Endothelial cell of umbilical vein (primary cell): ENCODE results near the gene ISLR. TPM values are rescaled to one million over a fixed set of nuclear protein-coding genes. Genes with fewer than 3 reads are reported as not detected.

ENCODE experiments used
- BruUV-seq: library from RNA; stranded (reverse); fragments of 400-500 nt; replicated peaks from 2 replicates; lab custom pipeline; 2021; lab: Mats Ljungman, UMichigan
- CTCF ChIA-PET: fragments of 300-600, 350-600 bp; sonication (Branson Sonifier 250); formaldehyde crosslinking; loops from one replicate; lab custom pipeline; 2021; ENCODE audit warnings: antibody characterized with exemption, inconsistent platforms; lab: Charles Lee
- POLR2A ChIA-PET: fragments of 300-600, 350-600 bp; sonication (Branson Sonifier 250); formaldehyde crosslinking; loops from one replicate; lab custom pipeline; 2021; ENCODE audit warnings: antibody characterized with exemption, inconsistent platforms; lab: Charles Lee
- DNase-seq: peaks from one replicate; pipeline ENCODE4 v3.0.0-alpha.2; 2011; ENCODE audit warnings: low read depth, low spot score
- FAIRE-seq: peaks from 2 replicates; lab custom pipeline; 2011; peaks lifted over from hg19 to GRCh38; lab: Jason Lieb, UNC
- H2AFZ ChIP-seq: 2 replicates; pipeline ENCODE4 v1.6.0; 2012; ENCODE audit warnings: low read depth, low read length, control low read depth, inconsistent platforms
- H3K27ac ChIP-seq: 2 replicates; pipeline ENCODE4 v1.5.1; 2011; ENCODE audit warnings: low read depth, mild to moderate bottlenecking, control low read depth, low read length, moderate library complexity; ENCODE audit not compliant: insufficient read depth
- H3K27me3 ChIP-seq, 2 experiments: 2 replicates each; pipeline versions ENCODE4 v1.6.0 to v1.6.1; 2011; ENCODE audit warnings: low read length in 2 of 2, mixed read lengths in 1 of 2; ENCODE audit not compliant: control insufficient read depth in 2 of 2, insufficient read depth in 2 of 2
- H3K36me3 ChIP-seq, 2 experiments: 2 replicates in 1 of 2; 3 replicates in 1 of 2; pipeline ENCODE4 v1.5.1; 2011; ENCODE audit warnings: low read length in 2 of 2, mild to moderate bottlenecking in 1 of 2, moderate library complexity in 1 of 2; ENCODE audit not compliant: control insufficient read depth in 2 of 2, insufficient read depth in 2 of 2; ENCODE audit errors: extremely low read depth in 1 of 2
- H3K4me1 ChIP-seq: 3 replicates; pipeline ENCODE4 v1.5.1; 2011; ENCODE audit warnings: mild to moderate bottlenecking, low read length; ENCODE audit not compliant: control insufficient read depth, insufficient read depth; ENCODE audit errors: extremely low read depth
- H3K4me2 ChIP-seq: 2 replicates; pipeline ENCODE4 v1.6.1; 2011; ENCODE audit warnings: low read length, control low read depth, mixed read lengths; ENCODE audit not compliant: insufficient read depth
- H3K4me3 ChIP-seq, 3 experiments: fragments of 200-600 bp in 1 of 3; sonication (generic), shearing (Covaris generic) in 1 of 3; replicated peaks in 1 of 3; 2 replicates each; pipeline ENCODE4 v1.5.1; 2011 to 2016; ENCODE audit warnings: control low read depth in 3 of 3, low read length in 3 of 3, mild to moderate bottlenecking in 2 of 3, inconsistent platforms in 1 of 3, low read depth in 1 of 3, moderate library complexity in 1 of 3; ENCODE audit not compliant: insufficient read depth in 1 of 3
- H3K79me2 ChIP-seq: 2 replicates; pipeline ENCODE4 v1.6.0; 2012; ENCODE audit warnings: low read length, inconsistent platforms; ENCODE audit not compliant: control insufficient read depth, insufficient read depth
- H3K9ac ChIP-seq: replicated peaks from 2 replicates; pipeline ENCODE3; 2011; ENCODE audit warnings: low read length, control low read depth; ENCODE audit not compliant: insufficient read depth; ENCODE audit errors: extremely low read depth
- H3K9me1 ChIP-seq: replicated peaks from 3 replicates; pipeline ENCODE4 v1.6.0; 2011; ENCODE audit warnings: mild to moderate bottlenecking, low read length; ENCODE audit not compliant: control insufficient read depth, insufficient read depth; ENCODE audit errors: extremely low read depth
- H3K9me3 ChIP-seq: replicated peaks from 2 replicates; pipeline ENCODE4 v1.5.1; 2012; ENCODE audit warnings: low read length, inconsistent platforms; ENCODE audit not compliant: control insufficient read depth, insufficient read depth
- H4K20me1 ChIP-seq: replicated peaks from 2 replicates; pipeline ENCODE3; 2011; ENCODE audit warnings: mild to moderate bottlenecking, low read length; ENCODE audit not compliant: control insufficient read depth, insufficient read depth; ENCODE audit errors: extremely low read depth
- EZH2 ChIP-seq: IDR thresholded peaks from 2 replicates; pipeline ENCODE4 v1.6.1; 2012; ENCODE audit warnings: borderline replicate concordance, low read depth, mild to moderate bottlenecking, moderate library complexity, low read length, inconsistent platforms; ENCODE audit not compliant: severe bottlenecking
- FOS ChIP-seq: IDR thresholded peaks from 2 replicates; pipeline ENCODE4 v1.6.1; 2011; ENCODE audit warnings: mild to moderate bottlenecking, low read length, moderate library complexity, borderline replicate concordance; ENCODE audit not compliant: insufficient read depth
- GATA2 ChIP-seq: IDR thresholded peaks from 2 replicates; pipeline ENCODE4 v1.7.0; 2011; ENCODE audit warnings: low read depth, mild to moderate bottlenecking, moderate library complexity, mixed read lengths, low read length; ENCODE audit not compliant: insufficient read length, insufficient read depth
- JUN ChIP-seq: IDR thresholded peaks from 2 replicates; pipeline ENCODE4 v1.6.1; 2011; ENCODE audit warnings: borderline replicate concordance, low read depth; ENCODE audit not compliant: insufficient read length, insufficient read depth
- MYC ChIP-seq: IDR thresholded peaks from one replicate; pipeline ENCODE4 v1.6.1; 2011; ENCODE audit warnings: mild to moderate bottlenecking, low read depth, low read length
- POLR2A ChIP-seq: IDR thresholded peaks from 2 replicates; pipeline ENCODE4 v1.6.1; 2012; ENCODE audit warnings: low read depth, mild to moderate bottlenecking, control low read depth, low read length
- POLR2AphosphoS5 ChIP-seq: IDR thresholded peaks from 2 replicates; pipeline ENCODE4 v1.6.1; 2012; ENCODE audit warnings: low read depth, mild to moderate bottlenecking, control low read depth, low read length, moderate library complexity; ENCODE audit not compliant: insufficient read depth
- dilution Hi-C: fragments of 300-500 bp; cut with MboI; formaldehyde crosslinking; loops from one replicate; pipeline ENCODE4 v1.15.0; 2019; ENCODE audit warnings: low sequenced_read_pairs; ENCODE audit not compliant: extremely low pct_ligation_motif_present
- intact Hi-C: fragments of 100-400 bp; cut with micrococcal nuclease; formaldehyde crosslinking; loops from one replicate; pipeline ENCODE4 v1.10.0; 2022
- polyA plus RNA-seq, 4 experiments: library from polyadenylated mRNA; depleted of rRNA in 3 of 4; stranded (reverse) in 3 of 4; unstranded in 1 of 4; fragments of >200 nt; gene quantifications; 2 replicates each; pipeline versions ENCODE4 v1.2.1 to v1.2.3, GENCODE V29; 2011 to 2012; ENCODE audit warnings: missing spikeins in 1 of 4
- total RNA-seq: library from RNA; stranded (reverse); gene quantifications from 2 replicates; pipeline ENCODE4 v1.2.3, GENCODE V29; 2021
- TF ChIP-seq, protein P1 (sequence below), 2 donors: IDR thresholded peaks; 1 replicate in 1 of 2; 2 replicates in 1 of 2; pipeline ENCODE4 v1.5.1; 2011; ENCODE audit warnings: low read length in 2 of 2, mild to moderate bottlenecking in 2 of 2, moderate library complexity in 2 of 2, control low read depth in 1 of 2, inconsistent platforms in 1 of 2, low read depth in 1 of 2; ENCODE audit not compliant: insufficient read depth in 1 of 2; ENCODE audit errors: extremely low read depth in 1 of 2
- TF ChIP-seq, protein P2 (sequence below): IDR thresholded peaks from 2 replicates; pipeline ENCODE4 v1.6.1; 2011; ENCODE audit not compliant: insufficient read depth, insufficient read length

The ISLR gene
- total and polyA plus RNA-seq, 2 donors (not counting 3 experiments of a cell fraction or from before 2014, with no cell fraction given) = not detected

GRCh38 chr15:74216949-74217348 is 43.4 kb downstream of the ISLR start:
- FAIRE-seq = no peak

More at GRCh38 chr15:74216949-74217348, 43.4 kb downstream of the ISLR start:
- dilution Hi-C loops (no loop called here), intact Hi-C loops (no loop called here)
- H3K27ac ChIP-seq = no peak overlapping the region
- H3K4me1 ChIP-seq = no peaks in the 10 kb centered on the region
- no peak overlapping the region for H3K4me3 ChIP-seq
- BruUV-seq = no TSS peak
- H3K4me2 ChIP-seq = no peak overlapping the region
- no peak for DNase-seq
- H4K20me1 ChIP-seq = no peaks in the 10 kb centered on the region
- TF ChIP-seq POLR2A = no peak
- no peak for TF ChIP-seq EZH2
- TF ChIP-seq, protein P1, sequence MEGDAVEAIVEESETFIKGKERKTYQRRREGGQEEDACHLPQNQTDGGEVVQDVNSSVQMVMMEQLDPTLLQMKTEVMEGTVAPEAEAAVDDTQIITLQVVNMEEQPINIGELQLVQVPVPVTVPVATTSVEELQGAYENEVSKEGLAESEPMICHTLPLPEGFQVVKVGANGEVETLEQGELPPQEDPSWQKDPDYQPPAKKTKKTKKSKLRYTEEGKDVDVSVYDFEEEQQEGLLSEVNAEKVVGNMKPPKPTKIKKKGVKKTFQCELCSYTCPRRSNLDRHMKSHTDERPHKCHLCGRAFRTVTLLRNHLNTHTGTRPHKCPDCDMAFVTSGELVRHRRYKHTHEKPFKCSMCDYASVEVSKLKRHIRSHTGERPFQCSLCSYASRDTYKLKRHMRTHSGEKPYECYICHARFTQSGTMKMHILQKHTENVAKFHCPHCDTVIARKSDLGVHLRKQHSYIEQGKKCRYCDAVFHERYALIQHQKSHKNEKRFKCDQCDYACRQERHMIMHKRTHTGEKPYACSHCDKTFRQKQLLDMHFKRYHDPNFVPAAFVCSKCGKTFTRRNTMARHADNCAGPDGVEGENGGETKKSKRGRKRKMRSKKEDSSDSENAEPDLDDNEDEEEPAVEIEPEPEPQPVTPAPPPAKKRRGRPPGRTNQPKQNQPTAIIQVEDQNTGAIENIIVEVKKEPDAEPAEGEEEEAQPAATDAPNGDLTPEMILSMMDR (IDR thresholded peaks at IDR 0.05; ENCODE audit: extremely low read depth in 1 of 2, insufficient read depth in 1 of 2, low read depth in 1 of 2, low read length in 2 of 2) = no peak
- TF ChIP-seq POLR2AphosphoS5 = no peak
- no peak for TF ChIP-seq JUN
- no peak for TF ChIP-seq GATA2
- TF ChIP-seq MYC = no peak
- TF ChIP-seq, protein P2, sequence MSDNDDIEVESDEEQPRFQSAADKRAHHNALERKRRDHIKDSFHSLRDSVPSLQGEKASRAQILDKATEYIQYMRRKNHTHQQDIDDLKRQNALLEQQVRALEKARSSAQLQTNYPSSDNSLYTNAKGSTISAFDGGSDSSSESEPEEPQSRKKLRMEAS = no peak
- no peak for TF ChIP-seq FOS
- CTCF ChIA-PET = no interaction called here
- H3K9ac ChIP-seq = no peak overlapping the region
- H3K36me3 ChIP-seq = no peaks in the 10 kb centered on the region
- H2AFZ ChIP-seq = no peak overlapping the region
- POLR2A ChIA-PET = no interaction called here
- peaks cover 4 to 11% of the 10 kb centered on the region in 2 experiments for H3K27me3 ChIP-seq
- H3K9me3 ChIP-seq = no peaks in the 10 kb centered on the region
- H3K79me2 ChIP-seq = no peaks in the 10 kb centered on the region
- no peaks in the 10 kb centered on the region for H3K9me1 ChIP-seq
